ENCODE data around the gene F12. TPM values are rescaled to one million over a fixed set of nuclear protein-coding genes. Genes with fewer than 3 reads are reported as not detected.

Gene F12
- total and polyA plus RNA-seq, 2 of the 8 experiments (the other 6 are each of a cell fraction or from before 2014, with no cell fraction given), result 6.5 to 7.8 TPM

DNA sequence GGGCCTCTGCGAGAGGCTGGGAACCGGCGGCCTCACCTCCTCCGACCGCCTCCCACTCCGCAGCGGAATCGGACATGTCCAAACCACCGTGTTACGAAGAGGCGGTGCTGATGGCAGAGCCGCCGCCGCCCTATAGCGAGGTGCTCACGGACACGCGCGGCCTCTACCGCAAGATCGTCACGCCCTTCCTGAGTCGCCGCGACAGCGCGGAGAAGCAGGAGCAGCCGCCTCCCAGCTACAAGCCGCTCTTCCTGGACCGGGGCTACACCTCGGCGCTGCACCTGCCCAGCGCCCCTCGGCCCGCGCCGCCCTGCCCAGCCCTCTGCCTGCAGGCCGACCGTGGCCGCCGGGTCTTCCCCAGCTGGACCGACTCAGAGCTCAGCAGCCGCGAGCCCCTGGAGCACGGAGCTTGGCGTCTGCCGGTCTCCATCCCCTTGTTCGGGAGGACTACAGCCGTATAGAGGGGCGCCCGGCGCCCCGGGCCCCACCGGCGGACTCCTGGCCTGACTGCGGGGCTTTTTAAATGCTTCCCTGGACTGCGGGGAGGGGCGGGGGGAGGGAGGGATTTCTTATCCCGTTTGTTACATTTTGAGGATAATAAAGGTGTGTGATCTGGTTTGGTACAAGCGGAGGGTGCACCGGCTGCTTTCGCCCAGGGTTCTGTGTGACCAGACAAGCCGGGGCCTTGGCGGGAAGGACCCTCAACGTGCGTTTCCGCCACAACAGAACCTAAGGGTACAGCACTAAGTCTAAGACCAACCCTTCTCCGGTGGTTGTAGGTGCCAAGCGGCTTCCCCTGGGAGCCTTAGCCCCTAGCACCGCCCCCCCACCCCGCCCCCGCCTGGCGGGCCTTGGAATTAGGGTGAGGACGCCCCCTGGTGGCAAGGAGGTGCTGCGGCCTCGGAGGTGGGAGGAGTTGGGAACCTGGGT, 46.6 kb upstream of the F12 start (continued):
- TF ChIP-seq SRF (IDR thresholded peaks at IDR 0.05; ENCODE audit: low read depth, low read length) (no peak), NANOG (IDR thresholded peaks at IDR 0.05; ENCODE audit: insufficient read depth, low read depth, low read length, poor library complexity, severe bottlenecking) (no peak), EGR1 (IDR thresholded peaks at IDR 0.05; ENCODE audit: borderline replicate concordance, low read depth, low read length) (peak; percentile 91), TAF1 (IDR thresholded peaks at IDR 0.05; ENCODE audit: low read depth, low read length) (no peak; the same call in 1 of the 2 replicates), SP1 (IDR thresholded peaks at IDR 0.05; ENCODE audit: low read depth, low read length) (0 out of 2 replicates have a peak, but pooled peaks have one; percentile 45), RXRA (IDR thresholded peaks at IDR 0.05; ENCODE audit: insufficient read depth, low read depth, low read length) (no peak), RAD21 (IDR thresholded peaks at IDR 0.05 in 1 of 2, conservative IDR thresholded peaks at IDR 0.05 in 1 of 2; ENCODE audit: low read depth in 2 of 2, low read length in 2 of 2) (peak; percentile 40 to 56; a peak in 3 of 4 replicates), EP300 (IDR thresholded peaks at IDR 0.05; ENCODE audit: borderline replicate concordance in 1 of 2, low read depth in 2 of 2, low read length in 2 of 2) (no peak)
- TF ChIP-seq, protein P1, sequence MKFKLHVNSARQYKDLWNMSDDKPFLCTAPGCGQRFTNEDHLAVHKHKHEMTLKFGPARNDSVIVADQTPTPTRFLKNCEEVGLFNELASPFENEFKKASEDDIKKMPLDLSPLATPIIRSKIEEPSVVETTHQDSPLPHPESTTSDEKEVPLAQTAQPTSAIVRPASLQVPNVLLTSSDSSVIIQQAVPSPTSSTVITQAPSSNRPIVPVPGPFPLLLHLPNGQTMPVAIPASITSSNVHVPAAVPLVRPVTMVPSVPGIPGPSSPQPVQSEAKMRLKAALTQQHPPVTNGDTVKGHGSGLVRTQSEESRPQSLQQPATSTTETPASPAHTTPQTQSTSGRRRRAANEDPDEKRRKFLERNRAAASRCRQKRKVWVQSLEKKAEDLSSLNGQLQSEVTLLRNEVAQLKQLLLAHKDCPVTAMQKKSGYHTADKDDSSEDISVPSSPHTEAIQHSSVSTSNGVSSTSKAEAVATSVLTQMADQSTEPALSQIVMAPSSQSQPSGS (IDR thresholded peaks at IDR 0.05; ENCODE audit: low read length), result no peak
